GM12878 (cell line): Measurements from ENCODE around the gene ADAM10. TPM values are rescaled to one million over a fixed set of nuclear protein-coding genes. Genes with fewer than 3 reads are reported as not detected.

Experiments used
- ATAC-seq: fragments of 200-7000 bp; cut with Tn5 transposase; 3 replicates; pipeline ENCODE4 v1.9.1; 2020; ENCODE audit warnings: mild to moderate bottlenecking, moderate library complexity
- BruUV-seq: library from RNA; stranded (reverse); fragments of 400-500 nt; replicated peaks from 2 replicates; lab custom pipeline; 2021; lab: Mats Ljungman, UMichigan
- CTCF ChIA-PET: fragments of 300-600 bp; sonication (Branson Sonifier 250); formaldehyde crosslinking; extraction: SDS; loops from one replicate; lab custom pipeline; 2021; ENCODE audit warnings: inconsistent platforms; lab: Yijun Ruan, JAX
- POLR2A ChIA-PET: fragments of 350-600 bp; formaldehyde crosslinking; extraction: SDS; loops from one replicate; lab custom pipeline; 2021; ENCODE audit warnings: inconsistent platforms; lab: Charles Lee
- RAD21 ChIA-PET: fragments of 300-600 bp; sonication (Branson Sonifier 250); formaldehyde crosslinking; loops from one replicate; lab custom pipeline; 2023; ENCODE audit warnings: antibody characterized with exemption; ENCODE audit not compliant: unreplicated experiment; lab: Charles Lee
- SMC1A ChIA-PET: fragments of 300-600 bp; sonication (Branson Sonifier 250); formaldehyde crosslinking; loops from one replicate; lab custom pipeline; 2023; ENCODE audit not compliant: unreplicated experiment, uncharacterized antibody; lab: Charles Lee
- DNase-seq: peaks from one replicate; pipeline ENCODE4 v3.0.0-alpha.2; 2011; ENCODE audit warnings: low read depth, low spot score
- FAIRE-seq: peaks from 3 replicates; lab custom pipeline; 2011; peaks lifted over from hg19 to GRCh38; lab: Jason Lieb, UNC
- H2AFZ ChIP-seq: 2 replicates; pipeline ENCODE4 v1.6.0; 2011; ENCODE audit warnings: low read depth, low read length, control low read depth; ENCODE audit not compliant: control insufficient read depth
- H3K27ac ChIP-seq: 2 replicates; pipeline ENCODE4 v1.5.1; 2011; ENCODE audit warnings: control low read depth; ENCODE audit not compliant: control insufficient read depth, insufficient read depth
- H3K27me3 ChIP-seq, 2 experiments: replicated peaks in 1 of 2; 2 replicates each; pipeline versions ENCODE4 v1.6.0 to v1.6.1; 2011; ENCODE audit warnings: low read length in 1 of 2; ENCODE audit not compliant: control insufficient read depth in 2 of 2, insufficient read depth in 2 of 2
- H3K36me3 ChIP-seq, 2 experiments: 2 replicates each; pipeline ENCODE4 v1.5.1; 2011; ENCODE audit warnings: low read length in 1 of 2; ENCODE audit not compliant: control insufficient read depth in 2 of 2, insufficient read depth in 2 of 2
- H3K4me1 ChIP-seq: 2 replicates; pipeline ENCODE4 v1.6.1; 2011; ENCODE audit warnings: mild to moderate bottlenecking, low read length, moderate library complexity, mixed read lengths; ENCODE audit not compliant: control insufficient read depth, insufficient read depth
- H3K4me2 ChIP-seq: 2 replicates; pipeline ENCODE4 v1.6.0; 2011; ENCODE audit warnings: control low read depth; ENCODE audit not compliant: control insufficient read depth, insufficient read depth
- H3K4me3 ChIP-seq: fragments of 200-600 bp; sonication (generic); 2 replicates; pipeline ENCODE4 v1.5.1; 2016
- H3K79me2 ChIP-seq: 2 replicates; pipeline ENCODE4 v1.6.0; 2011; ENCODE audit warnings: low read length; ENCODE audit not compliant: control insufficient read depth, insufficient read depth
- H3K9ac ChIP-seq: 2 replicates; pipeline ENCODE4 v1.8.0; 2011; ENCODE audit warnings: low read length, control low read depth, mixed read lengths; ENCODE audit not compliant: control insufficient read depth, insufficient read depth
- H3K9me3 ChIP-seq: replicated peaks from 3 replicates; pipeline ENCODE4 v1.5.1; 2011; ENCODE audit warnings: mild to moderate bottlenecking, low read length; ENCODE audit not compliant: control insufficient read depth, insufficient read depth
- H4K20me1 ChIP-seq: 2 replicates; pipeline ENCODE4 v1.6.0; 2011; ENCODE audit not compliant: control insufficient read depth, insufficient read depth
- ATF2 ChIP-seq: IDR thresholded peaks from 2 replicates; pipeline ENCODE4 v1.6.1; 2012; ENCODE audit warnings: low read length, inconsistent platforms
- BCL11A ChIP-seq: IDR thresholded peaks from 2 replicates; pipeline ENCODE4 v1.6.1; 2011; ENCODE audit warnings: low read depth, low read length
- BRCA1 ChIP-seq: IDR thresholded peaks from 2 replicates; pipeline ENCODE4 v1.6.1; 2011; ENCODE audit warnings: low read depth, low read length, improper control_type of control experiment
- EED ChIP-seq: sonication (generic); IDR thresholded peaks from 2 replicates; pipeline ENCODE4 v1.6.1; 2016; ENCODE audit warnings: antibody characterized with exemption, low read depth
- FOXK2 ChIP-seq: fragments of 450-650 bp; IDR thresholded peaks from 2 replicates; pipeline ENCODE4 v1.6.1; 2017; ENCODE audit warnings: mild to moderate bottlenecking, moderate library complexity
- MTA3 ChIP-seq: IDR thresholded peaks from 2 replicates; pipeline ENCODE4 v1.6.1; 2012; ENCODE audit warnings: low read length, inconsistent platforms, borderline replicate concordance
- NRF1 ChIP-seq: conservative IDR thresholded peaks from 2 replicates; pipeline ENCODE4 v1.6.1; 2011; ENCODE audit warnings: mild to moderate bottlenecking, low read depth, low read length, improper control_type of control experiment
- RB1 ChIP-seq: fragments of 450-650 bp; formaldehyde crosslinking; IDR thresholded peaks from 2 replicates; pipeline ENCODE4 v1.6.1; 2017; ENCODE audit warnings: mild to moderate bottlenecking, borderline replicate concordance
- SKIL ChIP-seq: fragments of 450-650 bp; IDR thresholded peaks from 2 replicates; pipeline ENCODE4 v1.6.1; 2017; ENCODE audit warnings: mild to moderate bottlenecking, low read depth, inconsistent platforms; ENCODE audit not compliant: poor library complexity, severe bottlenecking
- SMAD5 ChIP-seq: IDR thresholded peaks from 2 replicates; pipeline ENCODE4 v1.6.1; 2016; ENCODE audit warnings: antibody characterized with exemption, low read depth
- STAT1 ChIP-seq: fragments of 450-650 bp; conservative IDR thresholded peaks from 2 replicates; pipeline ENCODE4 v1.6.1; 2014; ENCODE audit warnings: antibody characterized with exemption, mild to moderate bottlenecking
- SUPT20H ChIP-seq: IDR thresholded peaks from 2 replicates; pipeline ENCODE4 v1.6.1; 2011; ENCODE audit warnings: low read depth, mild to moderate bottlenecking, low read length, moderate library complexity, borderline replicate concordance; ENCODE audit not compliant: control insufficient read depth
- WGBS: methylation state at CpG from one replicate; pipeline ENCODE4 v1.1.6; 2016; ENCODE audit warnings: low lambda C conversion rate; ENCODE audit not compliant: insufficient replicate concordance, insufficient coverage; ENCODE audit errors: missing lambda C conversion rate; 5-methylcytosine and 5-hydroxymethylcytosine counted together
- in situ Hi-C: fragments of 300-500 bp; cut with MboI; formaldehyde crosslinking; loops from 9 replicates; pipeline ENCODE4 v1.14.3; 2018; ENCODE audit warnings: mixed read lengths
- intact Hi-C: fragments of 100-400 bp; cut with micrococcal nuclease; formaldehyde crosslinking; loops from one replicate; pipeline ENCODE4 v1.14.2; 2022; ENCODE audit not compliant: unreplicated experiment
- polyA plus RNA-seq, 11 experiments: library from polyadenylated mRNA; depleted of rRNA in 4 of 11; unstranded in 6 of 11; stranded (reverse) in 5 of 11; fragments of >200 nt; fragmentation: Nextera tagmentation in 4 of 11; fragmentation: Illumina TruSeq in 1 of 11; extraction: Ambion mirVana in 4 of 11; extraction: Trizol in 1 of 11; gene quantifications; 1 replicate in 1 of 11; 2 replicates in 10 of 11; pipeline versions ENCODE4 v1.2.1 to v1.2.3, GENCODE V29; 2011 to 2016; ENCODE audit warnings: inconsistent platforms in 2 of 11, missing spikeins in 2 of 11, low read depth in 1 of 11
- total RNA-seq, 4 experiments: library from RNA; depleted of rRNA in 3 of 4; stranded (reverse); fragments of >200 nt in 3 of 4; fragmentation: Illumina TruSeq in 1 of 4; extraction: Trizol in 1 of 4; gene quantifications; 2 replicates each; pipeline versions ENCODE4 v1.2.1 to v1.2.3, GENCODE V29; 2013 to 2021
- TF ChIP-seq, protein P1 (sequence below): fragments of 450-650 bp; IDR thresholded peaks from 2 replicates; pipeline ENCODE4 v1.6.1; 2014; ENCODE audit warnings: mild to moderate bottlenecking
- TF ChIP-seq, protein P2 (sequence below): IDR thresholded peaks from 2 replicates; pipeline ENCODE4 v1.6.1; 2012; ENCODE audit warnings: improper control_type of control experiment, low read depth, low read length; ENCODE audit not compliant: insufficient replicate concordance

Gene ADAM10
- total and polyA plus RNA-seq, 10 of the 15 experiments (the other 5 are each of a cell fraction or from before 2014, with no cell fraction given): 10.0 to 88.9 (median 51.7) TPM

GRCh38 chr15:58694641-58695398 lies 54.7 kb downstream of the ADAM10 start:
- H3K9ac ChIP-seq: no peak overlapping the region
- ChIA-PET RAD21 (no interaction called here), POLR2A (no interaction called here), CTCF (interaction anchor here (1.1 kb wide), 1 partner anchor 61 kb away, joined by 3 read pairs; no protein-coding TSS in a partner anchor), SMC1A (interaction anchor here (1.3 kb wide), 1 partner anchor 76 kb away, joined by 4 read pairs; no protein-coding TSS in a partner anchor)
- H3K27ac ChIP-seq: no peak overlapping the region
- no TSS peak for BruUV-seq
- H3K4me1 ChIP-seq: peaks cover 4% of the 10 kb centered on the region
- H3K27me3 ChIP-seq: no peaks in the 10 kb centered on the region
- no peak overlapping the region for H2AFZ ChIP-seq
- no peaks in the 10 kb centered on the region for H4K20me1 ChIP-seq
- no peak overlapping the region for H3K4me3 ChIP-seq
- DNase-seq (no peak), ATAC-seq (no peak), FAIRE-seq (no peak)
- H3K9me3 ChIP-seq: peaks cover 4% of the 10 kb centered on the region
- H3K4me2 ChIP-seq: no peak overlapping the region
- peaks cover 0 to 11% of the 10 kb centered on the region in 2 experiments; a peak in 3 of 4 replicates for H3K36me3 ChIP-seq
- H3K79me2 ChIP-seq: peaks cover 39% of the 10 kb centered on the region
- in situ Hi-C loops (no loop called here), intact Hi-C loops (no loop called here)
- 91% methylated on average over 3 of the region's 3 CpGs for WGBS
- no peak for TF ChIP-seq RB1
- no peak for TF ChIP-seq STAT1
- TF ChIP-seq, protein P1, sequence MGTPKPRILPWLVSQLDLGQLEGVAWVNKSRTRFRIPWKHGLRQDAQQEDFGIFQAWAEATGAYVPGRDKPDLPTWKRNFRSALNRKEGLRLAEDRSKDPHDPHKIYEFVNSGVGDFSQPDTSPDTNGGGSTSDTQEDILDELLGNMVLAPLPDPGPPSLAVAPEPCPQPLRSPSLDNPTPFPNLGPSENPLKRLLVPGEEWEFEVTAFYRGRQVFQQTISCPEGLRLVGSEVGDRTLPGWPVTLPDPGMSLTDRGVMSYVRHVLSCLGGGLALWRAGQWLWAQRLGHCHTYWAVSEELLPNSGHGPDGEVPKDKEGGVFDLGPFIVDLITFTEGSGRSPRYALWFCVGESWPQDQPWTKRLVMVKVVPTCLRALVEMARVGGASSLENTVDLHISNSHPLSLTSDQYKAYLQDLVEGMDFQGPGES: no peak
- no peak for TF ChIP-seq BCL11A
- no peak for TF ChIP-seq NRF1
- no peak for TF ChIP-seq MTA3
- no peak for TF ChIP-seq SUPT20H
- TF ChIP-seq SKIL: no peak
- TF ChIP-seq, protein P2, sequence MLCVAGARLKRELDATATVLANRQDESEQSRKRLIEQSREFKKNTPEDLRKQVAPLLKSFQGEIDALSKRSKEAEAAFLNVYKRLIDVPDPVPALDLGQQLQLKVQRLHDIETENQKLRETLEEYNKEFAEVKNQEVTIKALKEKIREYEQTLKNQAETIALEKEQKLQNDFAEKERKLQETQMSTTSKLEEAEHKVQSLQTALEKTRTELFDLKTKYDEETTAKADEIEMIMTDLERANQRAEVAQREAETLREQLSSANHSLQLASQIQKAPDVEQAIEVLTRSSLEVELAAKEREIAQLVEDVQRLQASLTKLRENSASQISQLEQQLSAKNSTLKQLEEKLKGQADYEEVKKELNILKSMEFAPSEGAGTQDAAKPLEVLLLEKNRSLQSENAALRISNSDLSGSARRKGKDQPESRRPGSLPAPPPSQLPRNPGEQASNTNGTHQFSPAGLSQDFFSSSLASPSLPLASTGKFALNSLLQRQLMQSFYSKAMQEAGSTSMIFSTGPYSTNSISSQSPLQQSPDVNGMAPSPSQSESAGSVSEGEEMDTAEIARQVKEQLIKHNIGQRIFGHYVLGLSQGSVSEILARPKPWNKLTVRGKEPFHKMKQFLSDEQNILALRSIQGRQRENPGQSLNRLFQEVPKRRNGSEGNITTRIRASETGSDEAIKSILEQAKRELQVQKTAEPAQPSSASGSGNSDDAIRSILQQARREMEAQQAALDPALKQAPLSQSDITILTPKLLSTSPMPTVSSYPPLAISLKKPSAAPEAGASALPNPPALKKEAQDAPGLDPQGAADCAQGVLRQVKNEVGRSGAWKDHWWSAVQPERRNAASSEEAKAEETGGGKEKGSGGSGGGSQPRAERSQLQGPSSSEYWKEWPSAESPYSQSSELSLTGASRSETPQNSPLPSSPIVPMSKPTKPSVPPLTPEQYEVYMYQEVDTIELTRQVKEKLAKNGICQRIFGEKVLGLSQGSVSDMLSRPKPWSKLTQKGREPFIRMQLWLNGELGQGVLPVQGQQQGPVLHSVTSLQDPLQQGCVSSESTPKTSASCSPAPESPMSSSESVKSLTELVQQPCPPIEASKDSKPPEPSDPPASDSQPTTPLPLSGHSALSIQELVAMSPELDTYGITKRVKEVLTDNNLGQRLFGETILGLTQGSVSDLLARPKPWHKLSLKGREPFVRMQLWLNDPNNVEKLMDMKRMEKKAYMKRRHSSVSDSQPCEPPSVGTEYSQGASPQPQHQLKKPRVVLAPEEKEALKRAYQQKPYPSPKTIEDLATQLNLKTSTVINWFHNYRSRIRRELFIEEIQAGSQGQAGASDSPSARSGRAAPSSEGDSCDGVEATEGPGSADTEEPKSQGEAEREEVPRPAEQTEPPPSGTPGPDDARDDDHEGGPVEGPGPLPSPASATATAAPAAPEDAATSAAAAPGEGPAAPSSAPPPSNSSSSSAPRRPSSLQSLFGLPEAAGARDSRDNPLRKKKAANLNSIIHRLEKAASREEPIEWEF: no peak
- no peak for TF ChIP-seq BRCA1
- no peak for TF ChIP-seq FOXK2
- TF ChIP-seq ATF2: no peak
- no peak for TF ChIP-seq SMAD5
- TF ChIP-seq EED: no peak
